ENCODE data around the gene KRTAP24-1. TPM values are rescaled to one million over a fixed set of nuclear protein-coding genes. Genes with fewer than 3 reads are reported as not detected.

The KRTAP24-1 gene
- total RNA-seq, 1 experiment from 2014 or later: not detected

- DNase-seq (ENCODE audit: low read depth): peak; percentile 18
Measured at GRCh38 chr21:30234643-30235042, 48.1 kb downstream of the KRTAP24-1 start.

DNA sequence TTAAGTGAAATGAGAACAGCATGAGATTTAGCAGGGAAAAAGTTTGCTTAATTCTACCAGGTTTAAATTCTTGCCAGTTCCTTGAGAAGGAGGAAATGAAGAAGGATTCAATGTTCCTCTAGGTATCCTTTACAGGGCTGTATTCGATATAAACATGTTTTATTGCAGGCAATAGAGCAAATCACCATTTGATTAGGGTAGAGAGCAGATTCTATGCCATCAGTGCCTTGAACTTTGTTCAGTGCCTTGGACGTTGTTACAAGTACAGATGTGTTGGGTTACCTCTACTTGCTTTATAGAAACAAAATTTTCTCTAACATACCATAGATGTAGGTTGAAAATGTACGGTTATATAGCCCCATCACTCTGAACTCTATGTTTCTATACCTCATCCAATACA is 48.7 kb downstream of the KRTAP24-1 start:
- no peak for DNase-seq (ENCODE audit: low read depth)

DNA sequence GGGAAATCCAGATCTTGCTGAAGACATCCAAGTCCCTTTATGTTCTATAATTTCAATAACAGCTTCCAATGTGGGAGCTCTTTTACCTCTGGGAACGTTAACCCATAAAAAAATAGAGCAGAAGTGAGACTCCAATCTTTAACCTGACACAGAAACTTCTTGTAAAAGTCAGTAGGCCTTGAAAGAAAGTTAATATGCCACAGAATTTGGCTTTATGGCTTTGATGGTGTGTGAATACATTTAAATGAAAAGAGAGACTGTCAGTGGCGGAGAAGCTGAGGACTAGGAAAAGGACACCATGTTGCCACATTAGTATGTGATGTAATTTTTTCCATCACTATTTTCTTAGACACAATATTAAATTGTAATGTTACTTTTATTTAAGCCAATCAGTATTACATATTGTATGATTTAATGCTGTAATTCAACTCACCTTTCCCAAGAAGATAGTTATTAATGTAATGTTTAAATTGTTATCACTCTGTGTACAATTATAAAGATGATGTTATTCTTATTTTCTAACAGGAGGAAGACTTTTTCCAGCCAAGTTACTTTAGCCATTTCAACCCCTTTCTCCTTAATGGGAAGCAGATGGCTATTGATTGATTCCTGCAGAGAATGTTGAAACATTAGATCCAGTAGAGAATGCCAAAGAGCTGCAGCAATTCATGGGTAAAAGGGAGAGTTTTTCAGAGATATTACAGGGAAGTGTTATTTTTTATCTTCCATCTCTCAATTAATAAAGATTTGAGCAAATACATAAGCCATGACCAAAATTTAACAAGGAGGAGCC is 49.3 kb downstream of the KRTAP24-1 start:
- no peak for DNase-seq (ENCODE audit: low read depth)

GRCh38 chr21:30232011-30232410 is 50.7 kb downstream of the KRTAP24-1 start:
- no peak for DNase-seq (ENCODE audit: low read depth)

Other genes with a start within 250 kb of the KRTAP24-1 start
- not detected in 2 replicates for gene CLDN17, start 116.1 kb downstream of the KRTAP24-1 start, total RNA-seq (2014; rRNA removed; shearing (Covaris generic))
- gene CLDN8, start 66.9 kb downstream of the KRTAP24-1 start, total RNA-seq (2014; rRNA removed; shearing (Covaris generic)): not detected in 2 replicates
- not detected in 2 replicates for gene KRTAP25-1, start 6.6 kb upstream of the KRTAP24-1 start, total RNA-seq (2014; rRNA removed; shearing (Covaris generic))
- gene KRTAP26-1, start 37.4 kb upstream of the KRTAP24-1 start, total RNA-seq (2014; rRNA removed; shearing (Covaris generic)): not detected in 2 replicates
- not detected in 2 replicates for gene KRTAP27-1, start 54.7 kb upstream of the KRTAP24-1 start, total RNA-seq (2014; rRNA removed; shearing (Covaris generic))
- not detected in 2 replicates for gene KRTAP23-1, start 65.7 kb upstream of the KRTAP24-1 start, total RNA-seq (2014; rRNA removed; shearing (Covaris generic))
- not detected in 2 replicates for gene KRTAP13-2, start 89.3 kb upstream of the KRTAP24-1 start, total RNA-seq (2014; rRNA removed; shearing (Covaris generic))
- gene KRTAP13-1, start 113.1 kb upstream of the KRTAP24-1 start, total RNA-seq (2014; rRNA removed; shearing (Covaris generic)): not detected in 2 replicates
- gene KRTAP13-3, start 143.0 kb upstream of the KRTAP24-1 start, total RNA-seq (2014; rRNA removed; shearing (Covaris generic)): not detected in 2 replicates
- not detected in 2 replicates for gene KRTAP13-4, start 147.3 kb upstream of the KRTAP24-1 start, total RNA-seq (2014; rRNA removed; shearing (Covaris generic))
- not detected in 2 replicates for gene KRTAP15-1, start 157.3 kb upstream of the KRTAP24-1 start, total RNA-seq (2014; rRNA removed; shearing (Covaris generic))
- gene KRTAP19-1, start 197.4 kb upstream of the KRTAP24-1 start, total RNA-seq (2014; rRNA removed; shearing (Covaris generic)): not detected in 2 replicates
- gene KRTAP19-2, start 204.5 kb upstream of the KRTAP24-1 start, total RNA-seq (2014; rRNA removed; shearing (Covaris generic)): not detected in 2 replicates
- not detected in 2 replicates for gene KRTAP19-3, start 209.1 kb upstream of the KRTAP24-1 start, total RNA-seq (2014; rRNA removed; shearing (Covaris generic))
- not detected in 2 replicates for gene KRTAP19-4, start 214.2 kb upstream of the KRTAP24-1 start, total RNA-seq (2014; rRNA removed; shearing (Covaris generic))
- not detected in 2 replicates for gene KRTAP19-5, start 219.2 kb upstream of the KRTAP24-1 start, total RNA-seq (2014; rRNA removed; shearing (Covaris generic))